GM21423 (cell line): ENCODE data around the gene SCAP.
A peak's percentile ranks its signal among the peaks of the same experiment; 100 is the strongest.

Source experiments
- ATAC-seq: cut with Tn5 transposase; IDR thresholded peaks from one replicate; pipeline ENCODE4 v1.9.1; 2021; ENCODE audit warnings: mild to moderate bottlenecking, moderate library complexity; ENCODE audit not compliant: unreplicated experiment

Gene SCAP

GRCh38 chr3:47432673-47433072, 43.1 kb downstream of the SCAP start:
- no peak for ATAC-seq

GRCh38 chr3:47431225-47431624, 44.5 kb downstream of the SCAP start:
- ATAC-seq = no peak

GRCh38 chr3:47430606-47431005, 45.1 kb downstream of the SCAP start:
- no peak for ATAC-seq

- ATAC-seq = no peak
Measured at GRCh38 chr3:47429476-47430270, 46.1 kb downstream of the SCAP start.

GRCh38 chr3:47428662-47429061, 47.1 kb downstream of the SCAP start:
- ATAC-seq = no peak

- ATAC-seq = no peak
Measured at GRCh38 chr3:47427866-47428265, 47.9 kb downstream of the SCAP start.

GRCh38 chr3:47425959-47426358, 49.8 kb downstream of the SCAP start:
- ATAC-seq = no peak

GRCh38 chr3:47425383-47425778, 50.4 kb downstream of the SCAP start:
- no peak for ATAC-seq

- ATAC-seq = no peak
Measured at GRCh38 chr3:47424434-47425382, 51.0 kb downstream of the SCAP start.

- ATAC-seq = no peak
Measured at GRCh38 chr3:47423548-47424145, 52.1 kb downstream of the SCAP start.

GRCh38 chr3:47422743-47423142, 53.0 kb downstream of the SCAP start:
- no peak for ATAC-seq

GRCh38 chr3:47421741-47422649, 53.7 kb downstream of the SCAP start:
- no peak for ATAC-seq

- peak; percentile 79 for ATAC-seq
Measured at GRCh38 chr3:47420511-47421484, 54.9 kb downstream of the SCAP start.

GRCh38 chr3:47420044-47420430, 55.7 kb downstream of the SCAP start:
- ATAC-seq = no peak

- ATAC-seq = no peak
Measured at GRCh38 chr3:47419083-47420043, 56.4 kb downstream of the SCAP start.

GRCh38 chr3:47418167-47419082, 57.3 kb downstream of the SCAP start:
- no peak for ATAC-seq

- ATAC-seq = no peak
Measured at GRCh38 chr3:47416041-47416440, 59.7 kb downstream of the SCAP start.
